ENCODE data around the gene ZBTB46.

DNA sequence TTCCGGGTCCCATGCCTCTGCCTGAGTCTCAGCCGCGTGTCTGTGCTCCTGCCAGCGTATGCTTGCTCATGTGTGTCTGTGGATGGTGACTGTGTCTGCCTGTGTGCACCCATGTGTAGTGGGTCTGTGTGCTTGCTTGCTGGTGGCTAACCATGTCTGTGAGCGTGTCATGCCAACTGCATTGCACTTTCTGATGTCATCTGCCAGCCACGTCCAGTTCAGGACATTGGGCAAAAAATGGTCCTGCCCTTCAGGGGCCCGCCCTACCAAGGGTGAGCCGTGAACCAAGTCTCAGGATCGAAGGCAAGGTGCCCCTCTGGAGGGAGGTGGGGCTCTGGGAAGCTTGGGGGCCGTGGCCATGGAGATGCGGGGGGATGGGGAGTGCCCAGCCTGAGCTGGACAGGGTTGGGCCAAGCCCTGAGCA, 9.4 kb upstream of the ZBTB46 start:
- TF ChIP-seq, protein P1, sequence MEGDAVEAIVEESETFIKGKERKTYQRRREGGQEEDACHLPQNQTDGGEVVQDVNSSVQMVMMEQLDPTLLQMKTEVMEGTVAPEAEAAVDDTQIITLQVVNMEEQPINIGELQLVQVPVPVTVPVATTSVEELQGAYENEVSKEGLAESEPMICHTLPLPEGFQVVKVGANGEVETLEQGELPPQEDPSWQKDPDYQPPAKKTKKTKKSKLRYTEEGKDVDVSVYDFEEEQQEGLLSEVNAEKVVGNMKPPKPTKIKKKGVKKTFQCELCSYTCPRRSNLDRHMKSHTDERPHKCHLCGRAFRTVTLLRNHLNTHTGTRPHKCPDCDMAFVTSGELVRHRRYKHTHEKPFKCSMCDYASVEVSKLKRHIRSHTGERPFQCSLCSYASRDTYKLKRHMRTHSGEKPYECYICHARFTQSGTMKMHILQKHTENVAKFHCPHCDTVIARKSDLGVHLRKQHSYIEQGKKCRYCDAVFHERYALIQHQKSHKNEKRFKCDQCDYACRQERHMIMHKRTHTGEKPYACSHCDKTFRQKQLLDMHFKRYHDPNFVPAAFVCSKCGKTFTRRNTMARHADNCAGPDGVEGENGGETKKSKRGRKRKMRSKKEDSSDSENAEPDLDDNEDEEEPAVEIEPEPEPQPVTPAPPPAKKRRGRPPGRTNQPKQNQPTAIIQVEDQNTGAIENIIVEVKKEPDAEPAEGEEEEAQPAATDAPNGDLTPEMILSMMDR (IDR thresholded peaks at IDR 0.05 in 8 of 11, conservative IDR thresholded peaks at IDR 0.05 in 3 of 11) = no peak
- no peak for TF ChIP-seq POLR2A (IDR thresholded peaks at IDR 0.05)
- no peak for TF ChIP-seq POLR2AphosphoS5 (IDR thresholded peaks at IDR 0.05)

All from spleen (tissue), 7 donors.